ENCODE measurements around the gene TBC1D19.

The TBC1D19 gene

GRCh38 chr4:26741491-26741871 lies 157.6 kb downstream of the TBC1D19 start:
- no peak for DNase-seq

- DNase-seq = peak; percentile 54
These were observed 162.9 kb downstream of the TBC1D19 start for GRCh38 chr4:26746802-26747213.

GRCh38 chr4:26748811-26749210 lies 164.9 kb downstream of the TBC1D19 start:
- DNase-seq = no peak

GRCh38 chr4:26749867-26750266 lies 166.0 kb downstream of the TBC1D19 start:
- no peak for DNase-seq

- DNase-seq = no peak
These were observed 167.1 kb downstream of the TBC1D19 start for GRCh38 chr4:26751004-26751403.

GRCh38 chr4:26751838-26752237 lies 168.0 kb downstream of the TBC1D19 start:
- DNase-seq = no peak

GRCh38 chr4:26753187-26753586 lies 169.3 kb downstream of the TBC1D19 start:
- DNase-seq = no peak

GRCh38 chr4:26753617-26754016 lies 169.7 kb downstream of the TBC1D19 start:
- no peak for DNase-seq

GRCh38 chr4:26757751-26758150 lies 173.9 kb downstream of the TBC1D19 start:
- DNase-seq = no peak

- no peak for DNase-seq
These were observed 175.0 kb downstream of the TBC1D19 start for GRCh38 chr4:26758899-26759298.

- DNase-seq = no peak
These were observed 178.8 kb downstream of the TBC1D19 start for GRCh38 chr4:26762650-26763049.

- DNase-seq = no peak
These were observed 179.2 kb downstream of the TBC1D19 start for GRCh38 chr4:26763063-26763462.

- no peak for DNase-seq
These were observed 179.8 kb downstream of the TBC1D19 start for GRCh38 chr4:26763648-26764047.

GRCh38 chr4:26764231-26764630 lies 180.3 kb downstream of the TBC1D19 start:
- no peak for DNase-seq

GRCh38 chr4:26765515-26765914 lies 181.6 kb downstream of the TBC1D19 start:
- no peak for DNase-seq

GRCh38 chr4:26766141-26766540 lies 182.3 kb downstream of the TBC1D19 start:
- no peak for DNase-seq

GRCh38 chr4:26772096-26772873 lies 188.4 kb downstream of the TBC1D19 start:
- DNase-seq = no peak

GRCh38 chr4:26779224-26779623 lies 195.3 kb downstream of the TBC1D19 start:
- DNase-seq = no peak

- DNase-seq = no peak
These were observed 195.8 kb downstream of the TBC1D19 start for GRCh38 chr4:26779674-26780073.

GRCh38 chr4:26780539-26780938 lies 196.7 kb downstream of the TBC1D19 start:
- DNase-seq = no peak

GRCh38 chr4:26782168-26782829 lies 198.4 kb downstream of the TBC1D19 start:
- DNase-seq = no peak

GRCh38 chr4:26782830-26783202 lies 198.9 kb downstream of the TBC1D19 start:
- no peak for DNase-seq

GRCh38 chr4:26784207-26784865 lies 200.5 kb downstream of the TBC1D19 start:
- DNase-seq = no peak

GRCh38 chr4:26785312-26785711 lies 201.4 kb downstream of the TBC1D19 start:
- DNase-seq = no peak
